NCI-H526 treated with DMSO at 0.1 percent for 48 hours (cell line): ENCODE results near the gene CTDP1.

Experiments used
- DNase-seq: peaks from one replicate; lab custom pipeline; 2025; lab: John Stamatoyannopoulos, UW

The CTDP1 gene

DNA sequence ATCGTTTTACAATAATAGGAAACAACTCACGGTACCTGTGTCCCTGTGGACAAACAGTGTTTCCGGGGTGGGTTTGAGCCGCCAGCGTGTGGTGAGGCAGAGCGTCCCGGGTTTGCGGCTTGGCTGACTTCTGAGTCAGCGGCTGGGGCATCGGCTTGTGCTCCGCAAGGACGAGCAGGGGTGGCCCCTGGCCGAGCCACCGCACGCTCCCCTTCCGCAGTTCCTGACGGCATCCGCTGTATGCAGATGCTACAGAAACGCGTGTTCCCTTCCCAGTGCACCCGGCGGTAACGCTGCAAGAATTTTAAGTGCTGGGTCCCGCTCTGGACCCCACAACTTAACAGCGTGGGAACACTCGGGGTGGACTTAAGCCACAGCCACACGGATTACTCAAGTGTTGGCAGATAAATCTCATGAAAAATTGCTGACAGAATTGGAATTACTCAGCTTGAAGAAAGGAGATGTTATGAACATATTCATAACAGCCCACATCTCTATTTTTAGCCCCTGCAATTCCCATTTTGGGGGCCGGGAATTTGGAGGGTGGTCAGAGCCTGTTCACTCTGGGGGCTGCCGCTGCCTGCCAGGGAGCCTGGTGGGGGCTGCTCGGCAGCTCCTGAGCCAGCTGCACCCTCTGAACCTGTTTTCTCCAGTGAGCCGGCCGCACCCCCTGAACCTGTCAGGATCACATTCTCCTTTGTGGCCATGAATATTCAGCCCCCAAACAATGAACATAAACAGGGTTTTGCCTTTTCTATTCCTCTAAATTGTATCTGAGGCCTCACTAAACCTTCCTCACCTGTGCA, 105.6 kb downstream of the CTDP1 start:
- DNase-seq, result no peak

DNA sequence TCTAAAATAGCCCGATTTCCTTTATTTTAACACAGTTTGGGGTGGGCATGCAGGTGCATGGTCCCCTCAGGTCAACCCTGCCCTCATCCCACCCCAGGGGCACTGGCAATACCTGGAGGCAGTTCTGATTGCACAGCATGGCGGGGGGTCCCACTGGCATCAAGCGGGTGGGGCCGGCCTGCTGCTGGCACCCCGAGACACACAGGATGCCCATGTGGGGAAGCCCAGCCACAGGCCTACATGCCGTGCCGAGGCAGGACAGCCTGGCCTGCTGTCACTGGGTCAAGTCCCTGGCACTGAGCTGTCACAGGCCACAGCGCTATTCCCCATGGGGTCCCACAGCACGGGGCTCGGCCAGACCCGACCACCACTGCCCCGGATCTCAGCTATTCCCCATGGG, 106.2 kb downstream of the CTDP1 start:
- no peak for DNase-seq

DNA sequence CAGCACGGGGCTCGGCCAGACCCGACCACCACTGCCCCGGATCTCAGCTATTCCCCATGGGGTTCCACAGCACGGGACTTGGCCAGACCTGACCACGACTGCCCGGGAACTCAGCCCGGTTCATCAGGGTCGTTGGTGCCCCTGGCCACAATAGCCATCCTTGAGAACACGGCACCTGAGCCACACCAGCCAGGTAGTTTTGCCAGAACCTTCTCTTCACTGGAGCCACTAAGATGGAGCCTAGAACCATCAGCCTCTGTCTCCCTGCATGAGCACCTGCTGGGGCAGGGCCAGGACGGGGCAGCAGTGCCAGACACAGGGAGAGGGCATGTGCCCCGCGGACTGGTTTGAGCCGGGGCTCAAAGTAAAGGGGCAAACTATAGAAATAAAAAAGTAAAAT, 106.7 kb downstream of the CTDP1 start:
- DNase-seq, result no peak

DNA sequence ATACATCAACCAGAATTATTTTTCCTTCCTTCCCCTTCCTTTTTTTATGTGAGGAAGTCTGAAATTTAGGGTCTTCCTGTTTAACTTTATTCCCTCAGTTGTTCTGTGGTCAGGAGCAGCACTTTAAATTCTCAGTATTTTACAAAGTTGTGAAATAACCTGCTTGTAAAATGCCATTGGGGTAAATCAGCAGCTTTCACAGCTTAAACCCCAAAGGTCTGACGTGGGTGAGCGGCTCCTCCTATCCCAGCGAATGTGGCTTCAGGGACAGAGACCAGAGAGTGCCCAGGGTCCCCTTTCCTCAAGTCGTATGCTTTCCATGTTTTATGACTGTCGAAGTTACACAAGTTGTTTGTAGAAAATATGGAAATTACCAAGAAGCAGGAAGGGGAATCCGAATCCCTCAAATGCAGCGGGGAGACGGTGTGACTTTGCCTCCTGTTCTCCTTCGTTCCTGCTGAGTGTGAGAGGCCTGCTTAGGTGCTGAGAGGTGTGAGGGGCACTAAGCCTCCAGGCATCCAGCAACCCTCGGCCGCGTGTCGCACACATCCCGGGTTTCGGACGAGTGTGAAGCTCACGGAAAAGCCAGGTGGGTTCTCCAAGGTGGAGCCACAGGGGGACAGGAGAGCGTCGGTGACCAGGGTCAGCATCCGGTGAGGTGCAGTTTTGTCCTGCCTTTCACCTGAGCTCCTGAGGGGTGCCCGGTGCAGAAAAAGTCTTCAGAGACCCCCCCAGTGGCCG, 107.4 kb downstream of the CTDP1 start:
- DNase-seq, result no peak

DNA sequence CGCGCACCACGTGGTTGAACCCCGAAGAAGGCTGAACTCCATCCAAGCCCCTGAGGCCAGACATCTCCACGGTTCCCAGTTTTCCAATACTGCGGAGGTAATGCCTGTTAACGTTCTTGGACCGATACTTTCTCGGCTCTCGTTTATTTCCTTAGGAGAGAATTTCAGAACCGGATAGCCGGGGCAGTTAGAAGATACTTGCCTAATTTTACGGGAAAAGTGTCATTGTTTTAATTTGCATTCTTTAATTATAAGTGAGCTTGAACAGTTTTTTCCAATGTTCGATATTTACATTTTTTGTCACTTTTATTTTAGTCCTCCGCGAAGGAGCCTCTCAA, 107.9 kb downstream of the CTDP1 start:
- no peak for DNase-seq

DNA sequence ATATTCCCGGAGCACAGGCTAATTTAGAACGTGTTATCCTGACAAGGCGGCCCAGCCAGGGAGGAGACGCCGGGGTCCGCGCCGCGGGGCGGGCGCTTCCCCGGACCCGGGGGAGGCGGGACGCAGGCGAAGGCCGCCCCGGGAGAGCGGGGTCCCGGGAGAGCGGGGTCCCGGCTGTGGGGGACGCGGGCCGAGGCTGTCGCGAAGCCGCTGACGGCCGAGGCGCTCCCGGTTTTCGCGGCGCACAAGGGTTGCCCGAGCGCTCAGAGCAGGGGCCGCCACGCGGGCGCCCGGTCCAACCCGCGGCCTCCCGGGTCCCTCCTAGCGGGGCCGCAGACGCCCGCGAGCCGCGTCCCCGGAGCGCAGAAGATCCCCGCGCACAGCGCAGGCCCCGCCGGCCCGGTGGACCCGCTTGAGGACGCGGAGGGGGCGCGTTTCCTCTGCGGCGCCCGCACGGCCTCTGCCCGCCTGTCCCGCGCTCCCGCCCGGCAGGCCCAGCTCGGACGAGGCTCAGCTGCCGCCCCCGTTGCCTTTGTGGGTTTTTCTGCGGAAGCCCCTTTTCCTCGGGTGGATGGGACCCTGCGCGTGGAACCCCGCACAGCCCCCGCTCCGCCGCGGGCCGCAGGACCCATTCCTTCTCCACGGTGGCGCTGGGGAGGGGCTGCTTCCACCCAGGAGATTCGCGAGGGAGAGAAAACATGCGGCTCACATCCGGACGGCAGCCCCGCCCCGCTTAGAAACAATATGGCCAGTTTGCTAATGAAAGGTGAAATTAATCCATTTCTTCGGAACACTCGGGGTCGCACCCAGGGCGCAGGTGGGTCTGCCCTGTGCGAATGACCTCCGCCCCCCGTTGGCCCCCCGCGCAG, 108.5 kb downstream of the CTDP1 start:
- DNase-seq, result no peak

DNA sequence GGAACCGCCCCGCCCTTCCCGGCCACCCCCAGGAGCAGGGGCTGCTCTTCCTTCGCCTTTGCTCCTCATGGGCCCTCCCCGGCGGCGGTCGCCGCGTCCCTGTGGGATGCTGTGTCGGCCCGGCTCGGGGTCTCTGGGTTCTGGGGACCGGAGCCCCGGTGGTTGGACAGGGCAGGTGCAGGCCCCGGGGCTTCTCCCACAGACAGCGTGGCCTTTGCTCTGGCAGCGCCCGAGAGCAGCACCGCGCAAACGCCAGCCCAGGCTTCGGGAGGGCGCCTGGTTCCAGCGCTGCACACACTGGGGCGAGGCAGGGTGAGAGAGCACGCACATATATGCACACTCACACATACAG, 109.1 kb downstream of the CTDP1 start:
- DNase-seq, result no peak

DNA sequence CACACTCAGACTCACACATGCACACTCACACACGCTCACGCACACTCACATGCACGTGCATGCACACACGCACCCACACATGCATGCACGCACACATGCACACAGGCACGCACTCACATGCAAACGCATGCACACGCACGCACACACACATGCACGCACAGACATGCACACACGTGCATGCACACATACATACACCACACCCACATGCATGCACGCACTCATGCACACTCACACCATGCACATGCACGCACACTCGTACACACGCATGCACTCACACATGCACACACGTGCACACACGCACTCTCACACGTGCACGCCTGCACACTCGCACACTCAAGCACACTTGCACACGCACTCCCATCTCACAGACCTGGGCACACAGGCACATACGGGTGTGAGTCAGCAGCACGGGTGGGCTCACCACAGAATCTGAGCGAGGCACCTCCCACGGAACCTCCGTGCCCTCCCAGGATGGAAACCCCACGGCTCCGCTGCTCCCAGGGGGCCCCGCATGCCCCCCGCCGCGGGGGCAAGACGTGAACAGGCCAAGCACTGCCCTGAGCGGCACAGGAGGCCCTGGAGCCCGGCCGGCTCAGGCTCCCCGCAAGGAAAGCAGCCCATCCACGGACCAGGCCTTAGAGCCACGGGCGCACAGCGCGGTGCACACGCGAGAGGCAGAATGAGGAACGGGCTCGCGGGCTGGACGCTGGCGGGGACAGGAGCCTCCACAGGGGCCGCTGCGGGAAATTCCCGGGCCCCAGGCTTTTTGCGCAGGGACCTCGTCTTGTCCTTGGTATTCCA, 109.7 kb downstream of the CTDP1 start:
- DNase-seq, result no peak

DNA sequence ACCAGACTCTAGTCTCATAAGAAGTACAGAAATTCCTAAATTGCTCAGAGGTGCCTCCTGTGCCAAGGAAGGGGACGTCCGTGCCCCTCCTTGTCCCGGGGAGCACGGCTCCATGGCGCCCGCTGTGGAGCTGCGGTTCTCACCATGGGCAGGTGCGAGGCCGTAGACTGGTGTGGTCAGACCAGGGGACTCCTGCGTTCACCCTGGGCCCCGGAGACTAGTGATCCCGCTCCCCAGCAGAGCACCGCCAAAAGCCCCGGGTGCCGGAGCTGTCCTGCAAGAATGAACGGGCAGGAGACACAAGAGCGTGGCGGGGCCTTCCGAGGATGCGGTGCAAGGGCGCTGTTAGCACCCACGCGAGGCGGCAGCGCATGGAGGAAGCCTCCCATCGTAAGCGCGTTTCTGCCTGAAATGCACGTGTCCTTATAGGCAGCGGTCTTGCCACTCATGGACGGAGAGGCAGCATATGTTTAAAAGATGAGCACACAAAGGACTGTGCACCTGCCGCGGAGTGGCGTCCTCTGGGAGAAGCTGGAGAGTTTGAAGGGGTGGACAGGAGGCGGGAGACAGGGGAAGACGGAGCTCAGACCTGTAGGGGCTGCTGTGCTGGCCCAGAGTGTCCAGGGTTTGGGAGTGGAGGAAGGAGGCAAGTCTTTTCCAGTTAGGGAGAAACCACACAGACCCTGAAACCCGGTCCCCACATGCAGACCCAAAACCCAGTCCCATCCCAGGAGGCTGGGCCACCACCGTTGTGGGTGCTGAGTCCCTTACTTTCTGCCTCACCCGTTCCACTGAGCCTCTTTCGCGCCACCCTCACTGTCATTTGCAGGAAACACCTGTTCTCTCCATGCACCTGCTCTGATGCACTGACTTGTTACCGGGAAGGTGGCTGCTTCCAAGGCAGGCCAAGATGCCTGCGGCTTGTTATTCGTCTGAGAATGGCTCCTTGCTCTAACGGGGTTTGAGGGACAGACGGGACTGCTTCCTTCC, 110.6 kb downstream of the CTDP1 start:
- DNase-seq, result peak; percentile 32

DNA sequence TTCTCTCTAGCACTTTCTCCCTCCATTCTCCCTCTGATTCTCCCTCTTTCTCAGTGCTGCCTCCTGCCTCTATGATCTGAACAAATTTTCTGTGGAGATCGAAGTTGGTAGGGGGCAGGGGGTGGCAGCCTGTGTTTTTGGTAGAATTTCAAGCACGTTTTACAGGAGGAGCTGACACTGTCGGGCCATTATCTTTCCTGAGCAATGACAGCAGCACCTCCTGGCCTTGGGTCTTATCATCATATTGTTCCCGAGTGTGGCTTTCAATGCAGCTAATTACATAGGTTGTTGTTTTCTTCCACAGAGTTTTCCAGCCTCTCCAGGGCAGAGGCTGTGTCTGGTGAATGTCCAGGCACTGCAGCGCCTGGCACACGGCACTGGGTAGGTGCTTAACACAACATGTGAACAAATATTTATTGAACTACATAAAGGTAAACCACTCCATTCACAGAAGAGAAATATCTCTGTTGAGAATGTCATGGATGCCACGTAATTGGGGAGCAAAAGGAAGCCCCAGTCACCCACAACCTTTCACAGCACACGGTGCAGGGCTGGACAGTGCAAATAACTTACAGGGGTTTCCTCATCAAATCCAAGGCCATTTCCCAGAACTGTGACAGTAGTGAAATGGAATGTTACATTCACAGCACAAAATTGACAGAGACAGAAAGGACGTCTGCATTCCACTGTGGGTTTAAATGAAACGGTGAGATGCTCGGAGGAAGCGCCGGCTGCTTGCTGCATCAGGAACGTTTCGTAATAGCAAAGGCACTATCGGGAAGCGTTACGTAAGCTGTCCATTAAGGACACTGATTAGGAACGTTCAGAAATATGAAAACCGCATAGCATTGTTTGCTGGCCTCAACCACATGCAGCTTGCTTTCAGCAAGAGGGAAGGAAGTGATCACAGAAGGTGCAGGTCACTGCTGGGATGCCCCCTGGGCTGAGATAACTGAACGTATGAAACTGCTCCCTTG, 111.7 kb downstream of the CTDP1 start:
- no peak for DNase-seq

DNA sequence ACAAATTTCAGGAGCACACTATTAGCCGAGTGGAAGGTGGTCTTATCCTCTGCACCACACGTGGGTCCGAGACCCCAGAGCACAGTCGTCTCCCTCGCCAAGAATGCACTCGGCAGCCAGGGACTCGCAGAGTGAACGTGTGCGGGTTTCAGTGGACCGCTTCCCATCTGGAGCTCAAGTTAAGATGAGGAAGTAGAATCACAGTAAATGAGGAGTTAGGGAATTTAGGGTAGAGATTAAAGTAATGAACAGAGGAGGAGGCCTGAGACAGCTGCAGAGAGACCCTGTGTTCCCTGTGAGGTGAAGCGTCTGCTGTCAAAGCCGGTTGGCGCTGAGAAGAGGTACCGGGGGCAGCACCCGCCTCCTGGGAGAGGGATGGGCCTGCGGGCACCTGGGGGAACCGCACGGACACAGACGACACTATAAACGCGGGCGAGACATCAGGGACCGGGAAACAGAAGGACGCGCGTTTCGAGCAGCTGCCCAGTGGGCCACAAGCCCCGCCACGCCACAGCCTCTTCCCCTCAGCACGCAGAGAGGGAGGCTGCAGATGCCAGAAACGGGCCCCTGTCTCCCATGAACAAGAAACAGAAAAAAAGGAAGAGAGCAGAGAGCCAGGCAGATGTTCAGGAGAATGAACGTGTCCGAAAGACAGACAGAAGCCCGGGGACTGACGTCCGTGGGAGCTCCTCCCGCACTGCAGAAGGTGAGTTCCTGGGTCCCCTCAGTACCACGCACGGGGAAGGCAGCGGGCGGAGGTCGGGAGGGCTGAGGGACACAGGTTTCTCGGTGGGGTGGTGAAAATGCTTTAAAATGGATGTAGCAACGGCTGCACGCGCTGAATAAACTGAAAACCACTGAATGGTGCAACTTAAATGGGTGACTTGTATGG, 112.7 kb downstream of the CTDP1 start:
- no peak for DNase-seq

DNA sequence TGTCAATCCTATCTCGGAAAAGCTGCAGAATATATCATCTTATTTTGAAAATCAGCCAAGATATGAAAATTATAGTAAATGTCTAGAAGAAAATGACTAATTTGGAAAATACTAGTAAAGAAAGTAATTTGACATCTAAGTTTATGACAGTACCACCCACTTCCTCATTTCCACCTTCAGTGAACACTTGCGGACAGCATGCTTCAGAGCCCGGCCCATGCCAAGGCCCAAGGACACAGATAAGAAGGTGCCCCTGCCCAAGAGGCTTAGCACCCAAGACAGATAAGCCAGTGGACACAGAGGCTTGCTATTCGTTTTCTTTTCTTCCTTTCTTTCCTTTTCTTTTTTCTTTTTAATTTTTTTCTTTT, 113.4 kb downstream of the CTDP1 start:
- no peak for DNase-seq

DNA sequence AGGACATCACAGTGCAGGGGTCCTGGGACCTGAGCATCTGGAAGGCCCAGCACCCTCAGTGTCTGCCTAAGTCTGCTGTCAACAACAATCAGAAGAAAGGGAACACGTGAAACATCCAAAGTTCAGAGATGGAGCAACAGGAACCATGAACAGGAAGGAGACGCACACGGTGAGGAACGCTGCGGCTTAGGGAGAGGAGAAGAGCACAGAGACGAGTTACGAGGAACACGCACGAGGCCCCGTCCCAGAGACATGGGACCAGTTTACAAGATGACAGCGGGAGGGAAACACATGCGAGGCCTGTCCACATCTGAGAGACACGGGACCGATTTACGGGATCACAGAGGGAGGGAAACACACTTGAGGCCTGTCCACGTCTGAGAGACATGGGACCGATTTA, 115.2 kb downstream of the CTDP1 start:
- no peak for DNase-seq

DNA sequence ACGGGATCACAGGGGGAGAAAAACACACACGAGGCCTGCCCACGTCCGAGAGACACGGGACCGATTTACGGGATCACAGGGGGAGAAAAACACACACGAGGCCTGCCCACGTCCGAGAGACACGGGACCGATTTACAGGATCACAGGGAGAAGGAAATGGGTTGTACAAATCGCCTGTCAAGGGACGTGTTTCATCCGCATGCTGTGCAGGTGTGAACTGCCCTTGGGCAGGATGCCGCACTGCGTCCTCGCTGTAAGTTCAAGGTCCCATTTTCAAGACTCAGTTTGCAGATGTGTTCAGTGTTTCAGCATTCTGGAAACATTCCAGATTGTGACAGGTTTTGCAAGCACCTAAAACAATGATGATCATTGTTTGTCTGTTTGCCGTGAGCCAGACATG, 115.8 kb downstream of the CTDP1 start:
- no peak for DNase-seq

DNA sequence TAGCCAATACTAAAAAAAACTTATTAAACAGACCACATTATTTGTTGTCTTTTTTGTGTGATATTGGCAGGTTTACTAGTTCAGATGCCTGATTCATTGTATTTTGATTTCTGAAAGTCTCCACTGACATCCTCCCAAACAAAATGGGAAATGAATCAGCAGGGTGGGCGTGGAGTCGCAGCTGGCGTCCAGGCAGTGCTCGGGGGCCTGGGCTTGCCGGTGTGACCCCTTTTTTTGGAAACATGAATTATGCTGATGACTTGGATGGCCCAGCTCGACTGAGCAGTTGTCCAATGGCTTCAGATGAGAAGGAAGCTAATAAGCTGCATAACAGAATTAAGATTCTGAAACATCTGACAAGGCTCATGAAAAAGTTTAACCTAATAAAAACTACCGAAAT, 116.4 kb downstream of the CTDP1 start:
- no peak for DNase-seq

DNA sequence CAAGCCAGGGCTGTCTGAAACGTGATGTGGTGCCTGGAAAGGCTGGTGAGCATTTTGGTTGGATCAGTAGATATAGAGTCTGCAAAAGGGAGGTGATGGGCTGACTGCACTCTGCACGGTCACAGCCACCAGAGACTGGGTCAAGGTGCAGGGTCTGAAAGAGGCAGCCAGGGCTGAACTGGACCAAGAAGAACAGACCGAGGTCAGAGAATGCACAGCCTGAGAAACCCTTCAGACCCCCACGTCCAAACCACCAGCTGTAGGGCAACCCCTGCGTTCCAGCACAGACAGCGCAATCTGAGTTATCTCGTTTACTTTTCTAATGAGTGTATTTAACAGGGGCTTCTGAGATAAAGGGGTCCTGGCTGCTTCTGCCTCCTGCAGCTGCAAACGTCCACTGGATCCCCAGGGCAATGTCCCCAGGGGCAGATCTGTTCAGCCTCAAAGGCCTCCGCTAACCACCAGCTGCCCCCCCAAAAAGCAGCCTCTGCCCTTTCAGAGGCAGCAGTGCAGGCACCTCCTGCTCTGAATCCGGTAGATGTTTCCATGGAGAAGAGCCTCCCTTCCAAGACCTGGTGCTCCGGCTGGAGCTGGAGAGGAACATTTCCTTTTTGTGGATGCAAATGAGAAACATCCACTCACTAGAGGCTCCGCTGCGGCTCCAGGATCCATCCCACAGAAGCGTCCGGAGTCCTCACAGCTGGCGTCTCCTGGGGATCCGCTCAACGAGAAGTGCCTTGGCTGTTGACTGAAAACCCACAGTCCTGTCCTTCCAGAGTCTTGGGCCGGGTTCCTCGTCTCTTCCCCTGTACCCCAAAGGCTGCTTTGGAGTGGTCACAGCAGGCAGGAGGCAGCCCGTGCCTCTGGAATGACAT, 117.2 kb downstream of the CTDP1 start:
- DNase-seq, result peak; percentile 14

DNA sequence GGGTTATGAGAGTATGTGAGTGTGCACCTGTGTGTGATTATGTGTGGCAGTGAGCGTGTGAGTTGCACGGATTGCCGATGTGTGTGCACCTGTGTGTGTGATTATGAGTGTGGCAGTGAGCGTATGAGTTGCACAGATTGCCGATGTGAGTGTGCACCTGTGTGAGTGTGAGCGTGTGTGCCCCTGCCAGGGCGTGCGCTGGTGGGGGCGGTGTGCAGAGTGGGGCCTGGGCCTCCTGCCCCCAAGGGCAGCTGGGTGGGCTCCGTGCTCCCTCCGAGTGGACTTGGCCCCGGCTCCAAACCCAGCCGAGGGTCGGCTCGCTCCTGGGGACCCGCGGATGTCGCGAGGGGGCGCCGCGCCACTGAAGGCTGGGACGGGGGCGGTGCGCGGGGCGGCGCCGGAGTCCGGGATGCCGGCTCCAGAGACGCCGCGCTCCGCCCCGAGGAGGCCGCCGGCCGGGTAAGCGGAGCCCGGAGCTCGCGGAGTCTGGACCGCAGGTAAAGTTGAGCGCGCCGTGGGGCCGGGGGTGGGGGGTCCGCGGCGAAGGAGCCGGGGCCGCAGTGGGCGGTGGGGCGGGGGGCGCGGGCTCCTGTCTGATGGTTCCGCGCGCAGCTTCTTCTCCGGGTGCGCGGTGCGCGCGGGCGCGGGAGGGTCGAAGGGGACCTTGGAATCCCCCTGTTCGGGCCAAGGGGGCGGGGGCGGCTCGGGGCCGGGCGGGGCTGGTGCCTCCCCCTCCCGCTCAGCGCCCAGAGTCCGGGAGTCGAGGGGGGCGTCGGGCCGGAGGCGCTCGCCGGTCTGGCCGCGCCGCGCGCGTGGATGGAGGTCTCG, 118.1 kb downstream of the CTDP1 start, which contains the start of gene KCNG2:
Gene KCNG2 (plus strand): TSS at position 421 of the 828 bp plus-strand sequence. CDS start 65,730 bp downstream, outside the sequence.
- DNase-seq, result no peak
